Measurements from ENCODE around the gene FAM90A1. TPM values are rescaled to one million over a fixed set of nuclear protein-coding genes. Genes with fewer than 3 reads are reported as not detected.
"Not testable (repeated sequence)": the region's sequence is repeated elsewhere in the genome, so short reads cannot be mapped to it uniquely, and the experiment has no call there.

Gene FAM90A1
- total and polyA plus RNA-seq, 2 donors (not counting 1 experiment from before 2014, with no cell fraction given) = 0.27 to 0.34 TPM

DNA sequence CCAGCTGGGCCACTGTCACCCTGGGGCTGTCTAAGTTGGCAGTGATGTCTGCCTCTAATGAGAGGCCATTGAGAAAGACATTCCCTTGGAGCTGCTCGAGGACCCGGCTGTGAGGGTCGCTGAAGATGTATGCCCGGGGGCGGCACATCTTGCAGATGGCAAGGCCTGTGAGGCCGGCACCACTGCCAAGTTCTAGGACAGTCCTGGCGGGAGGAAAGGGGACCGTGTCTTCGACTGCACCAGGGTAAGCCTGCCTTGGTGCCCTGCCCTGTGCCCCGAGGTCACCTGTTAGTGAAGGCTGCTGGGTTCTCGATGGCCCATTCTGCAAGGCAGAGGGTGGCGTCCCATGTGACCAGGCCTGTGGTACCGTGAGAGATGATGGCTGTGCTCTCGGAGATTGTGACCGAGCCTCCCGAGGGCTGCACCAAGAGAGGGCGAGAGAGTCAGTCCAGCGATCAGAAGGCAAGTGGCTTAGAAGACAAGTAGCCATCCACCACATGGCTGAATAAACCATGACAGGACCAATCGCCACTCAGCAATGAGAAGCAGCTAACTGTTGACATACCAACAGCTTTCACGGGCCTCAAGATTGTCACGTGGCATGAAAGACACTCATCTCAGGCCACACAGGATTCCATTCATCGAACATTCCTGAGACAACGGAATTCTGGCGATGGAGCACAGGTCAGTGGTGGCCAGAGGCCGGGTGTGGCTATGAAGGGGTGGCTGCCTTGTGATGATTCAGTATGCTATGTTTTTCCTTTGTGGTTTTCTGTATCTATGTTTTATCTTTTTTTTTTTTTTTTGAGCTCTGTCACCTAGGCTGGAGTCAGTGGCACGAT, 8.1 kb upstream of the FAM90A1 start:
- H3K9ac ChIP-seq (ENCODE audit: low read length); H3K9me3 ChIP-seq (ENCODE audit: control extremely low read depth in 1 of 3, control insufficient read depth in 2 of 3, insufficient read depth in 1 of 3, low read length in 2 of 3); H3K4me3 ChIP-seq (ENCODE audit: control extremely low read depth in 1 of 5, extremely low read depth in 1 of 5, insufficient read depth in 1 of 5, low read depth in 2 of 5, low read length in 4 of 5); ATAC-seq (ENCODE audit: low read depth); H3K27ac Mint-ChIP-seq; H3K4me2 ChIP-seq (replicated peaks; ENCODE audit: low read depth, low read length, poor library complexity, severe bottlenecking); intact Hi-C loops (cut with micrococcal nuclease); H3K79me2 ChIP-seq (ENCODE audit: control insufficient read depth, insufficient read depth, low read length); H3K27me3 ChIP-seq (replicated peaks in 1 of 4; ENCODE audit: control extremely low read depth in 1 of 4, control insufficient read depth in 3 of 4, insufficient read depth in 4 of 4, low read length in 3 of 4); H3K4me1 ChIP-seq (ENCODE audit: control insufficient read depth in 2 of 2, insufficient read depth in 2 of 2, low read length in 2 of 2); POLR2A ChIA-PET; H3K9me3 Mint-ChIP-seq (ENCODE audit: insufficient read depth); H3K27ac ChIP-seq (ENCODE audit: low read length in 2 of 2); H4K20me1 ChIP-seq (ENCODE audit: control insufficient read depth, insufficient read depth, low read length, poor library complexity, severe bottlenecking); DNase-seq; H2AFZ ChIP-seq (ENCODE audit: insufficient read depth, low read depth, low read length, poor library complexity, severe bottlenecking); H3K36me3 ChIP-seq (replicated peaks in 1 of 2; ENCODE audit: control extremely low read depth in 1 of 2, control insufficient read depth in 1 of 2, extremely low read depth in 1 of 2, insufficient read depth in 2 of 2, low read length in 1 of 2); H3K4me3 Mint-ChIP-seq; H3K27me3 Mint-ChIP-seq: not testable (repeated sequence)
- CTCF ChIA-PET = interaction anchor here (4.5 kb wide), 1 partner anchor 127 kb away, joined by 38 read pairs; no protein-coding TSS in a partner anchor
- peaks cover 11% of the 10 kb centered on the region for H3K4me1 Mint-ChIP-seq
- 94% methylated on average over 17 of the region's 26 CpGs for WGBS (ENCODE audit: insufficient coverage)

DNA sequence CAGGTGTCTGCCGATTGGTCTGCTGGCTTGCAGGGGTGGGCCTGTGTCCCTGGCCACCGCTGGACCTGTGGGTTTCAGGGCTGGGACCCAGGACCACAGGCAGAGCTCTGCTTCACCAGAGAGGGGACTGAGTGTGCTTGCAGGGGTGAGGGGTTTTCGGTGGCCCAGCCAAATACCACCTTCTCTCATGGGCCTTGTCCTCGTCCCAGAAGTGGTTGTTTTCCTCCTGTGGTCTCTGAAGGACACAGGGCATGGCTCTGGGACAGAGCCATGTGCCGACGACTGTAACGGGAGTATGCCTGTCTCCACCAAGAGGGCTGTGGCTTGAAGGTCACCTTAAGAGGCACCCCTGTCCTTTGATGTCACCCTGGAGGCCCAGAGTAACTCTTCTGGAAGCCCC, 7.3 kb upstream of the FAM90A1 start:
- POLR2A ChIA-PET; H3K27ac ChIP-seq (ENCODE audit: low read length in 2 of 2); DNase-seq; H2AFZ ChIP-seq (ENCODE audit: insufficient read depth, low read depth, low read length, poor library complexity, severe bottlenecking); H3K9me3 Mint-ChIP-seq (ENCODE audit: insufficient read depth); H3K4me3 Mint-ChIP-seq; H3K4me1 ChIP-seq (ENCODE audit: control insufficient read depth in 2 of 2, insufficient read depth in 2 of 2, low read length in 2 of 2); intact Hi-C loops (cut with micrococcal nuclease); H3K27me3 Mint-ChIP-seq; CTCF ChIA-PET; H3K4me2 ChIP-seq (replicated peaks; ENCODE audit: low read depth, low read length, poor library complexity, severe bottlenecking); H3K4me3 ChIP-seq (ENCODE audit: control extremely low read depth in 1 of 5, extremely low read depth in 1 of 5, insufficient read depth in 1 of 5, low read depth in 2 of 5, low read length in 4 of 5); H4K20me1 ChIP-seq (ENCODE audit: control insufficient read depth, insufficient read depth, low read length, poor library complexity, severe bottlenecking); ATAC-seq (ENCODE audit: low read depth); H3K27ac Mint-ChIP-seq; H3K36me3 ChIP-seq (replicated peaks in 1 of 2; ENCODE audit: control extremely low read depth in 1 of 2, control insufficient read depth in 1 of 2, extremely low read depth in 1 of 2, insufficient read depth in 2 of 2, low read length in 1 of 2); H3K9me3 ChIP-seq (ENCODE audit: control extremely low read depth in 1 of 3, control insufficient read depth in 2 of 3, insufficient read depth in 1 of 3, low read length in 2 of 3); H3K27me3 ChIP-seq (replicated peaks in 1 of 4; ENCODE audit: control extremely low read depth in 1 of 4, control insufficient read depth in 3 of 4, insufficient read depth in 4 of 4, low read length in 3 of 4); H3K9ac ChIP-seq (ENCODE audit: low read length); H3K79me2 ChIP-seq (ENCODE audit: control insufficient read depth, insufficient read depth, low read length): not testable (repeated sequence)
- 87% methylated on average over 6 of the region's 7 CpGs for WGBS (ENCODE audit: insufficient coverage)
- peaks cover 11% of the 10 kb centered on the region for H3K4me1 Mint-ChIP-seq

DNA sequence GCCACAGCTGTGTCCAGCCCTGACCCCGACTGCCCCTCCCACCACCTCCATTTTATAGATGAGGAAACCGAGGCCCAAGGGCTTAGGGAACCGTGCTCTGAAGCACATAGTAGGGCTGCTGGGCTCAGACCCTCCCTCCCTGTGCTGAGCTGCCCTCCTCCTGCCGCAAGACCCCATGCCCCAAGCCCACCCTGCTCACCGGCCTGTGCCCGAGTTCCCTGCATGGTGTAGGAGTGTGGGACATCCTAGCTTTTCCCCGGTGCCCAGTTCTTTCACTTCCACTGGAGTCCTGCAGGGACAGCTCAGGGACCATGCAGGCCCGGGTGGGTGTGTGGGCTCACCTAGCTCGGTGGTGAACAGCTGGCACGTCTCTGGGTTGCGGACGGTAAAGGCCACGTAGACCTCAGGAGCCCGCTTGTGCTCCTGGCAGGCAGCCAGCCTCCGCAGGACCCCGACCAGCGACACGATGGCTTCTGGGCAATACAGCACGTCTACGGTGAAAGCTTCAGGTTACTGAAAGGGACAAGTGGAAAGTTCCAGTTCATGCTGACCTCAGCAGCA, 6.6 kb upstream of the FAM90A1 start:
- H3K36me3 ChIP-seq (replicated peaks in 1 of 2; ENCODE audit: control extremely low read depth in 1 of 2, control insufficient read depth in 1 of 2, extremely low read depth in 1 of 2, insufficient read depth in 2 of 2, low read length in 1 of 2); H3K4me2 ChIP-seq (replicated peaks; ENCODE audit: low read depth, low read length, poor library complexity, severe bottlenecking); H3K79me2 ChIP-seq (ENCODE audit: control insufficient read depth, insufficient read depth, low read length); ATAC-seq (ENCODE audit: low read depth); H3K9me3 Mint-ChIP-seq (ENCODE audit: insufficient read depth); CTCF ChIA-PET; H3K9ac ChIP-seq (ENCODE audit: low read length); H3K4me1 ChIP-seq (ENCODE audit: control insufficient read depth in 2 of 2, insufficient read depth in 2 of 2, low read length in 2 of 2); H3K4me3 Mint-ChIP-seq; DNase-seq; H3K4me3 ChIP-seq (ENCODE audit: control extremely low read depth in 1 of 5, extremely low read depth in 1 of 5, insufficient read depth in 1 of 5, low read depth in 2 of 5, low read length in 4 of 5); H3K9me3 ChIP-seq (ENCODE audit: control extremely low read depth in 1 of 3, control insufficient read depth in 2 of 3, insufficient read depth in 1 of 3, low read length in 2 of 3); H4K20me1 ChIP-seq (ENCODE audit: control insufficient read depth, insufficient read depth, low read length, poor library complexity, severe bottlenecking); H3K27ac Mint-ChIP-seq; H3K27me3 ChIP-seq (replicated peaks in 1 of 4; ENCODE audit: control extremely low read depth in 1 of 4, control insufficient read depth in 3 of 4, insufficient read depth in 4 of 4, low read length in 3 of 4); H2AFZ ChIP-seq (ENCODE audit: insufficient read depth, low read depth, low read length, poor library complexity, severe bottlenecking); H3K27me3 Mint-ChIP-seq; H3K27ac ChIP-seq (ENCODE audit: low read length in 2 of 2); intact Hi-C loops (cut with micrococcal nuclease): not testable (repeated sequence)
- 77% methylated on average over 13 of the region's 20 CpGs for WGBS (ENCODE audit: insufficient coverage)
- peaks cover 11% of the 10 kb centered on the region for H3K4me1 Mint-ChIP-seq
- POLR2A ChIA-PET = interaction anchor here (0.6 kb wide), 1 partner anchor 126 kb away, joined by 3 read pairs; no protein-coding TSS in a partner anchor

Measured in B cell (primary cell).